Panc1 (cell line): ENCODE data around the gene RPL22L1. TPM values are rescaled to one million over a fixed set of nuclear protein-coding genes. Genes with fewer than 3 reads are reported as not detected.

Experiments used
- ATAC-seq: fragments of 200-7000 bp; cut with Tn5 transposase; 2 replicates; pipeline ENCODE4 v1.9.1; 2020; ENCODE audit warnings: mild to moderate bottlenecking, moderate library complexity
- BruUV-seq: library from RNA; stranded (reverse); fragments of 400-500 nt; replicated peaks from 2 replicates; lab custom pipeline; 2021; lab: Mats Ljungman, UMichigan
- CTCF ChIA-PET: fragments of 300-600 bp; sonication (Branson Sonifier 250); formaldehyde crosslinking; loops from one replicate; lab custom pipeline; 2022; ENCODE audit warnings: antibody characterized with exemption; lab: Charles Lee
- POLR2A ChIA-PET: fragments of 300-600 bp; sonication (Branson Sonifier 250); formaldehyde crosslinking; loops from one replicate; lab custom pipeline; 2022; ENCODE audit warnings: antibody characterized with exemption; lab: Charles Lee
- DNase-seq: peaks from one replicate; pipeline ENCODE4 v3.0.0-alpha.2; 2010; ENCODE audit warnings: low read depth, low spot score
- H3K27ac ChIP-seq: 2 replicates; pipeline ENCODE4 v1.5.1; 2011; ENCODE audit warnings: mild to moderate bottlenecking, low read length, inconsistent platforms
- H3K27me3 ChIP-seq: fragments of 200-500 bp; sonication (Bioruptor generic); 2 replicates; pipeline ENCODE4 v1.6.0; 2014; ENCODE audit warnings: low read length, inconsistent platforms; ENCODE audit not compliant: control insufficient read depth, insufficient read depth
- H3K36me3 ChIP-seq: fragments of 200-500 bp; sonication (Bioruptor generic); 2 replicates; pipeline ENCODE4 v1.5.1; 2014; ENCODE audit warnings: inconsistent platforms, mild to moderate bottlenecking, low read length, moderate library complexity; ENCODE audit not compliant: control insufficient read depth, insufficient read depth
- H3K4me1 ChIP-seq: 2 replicates; pipeline ENCODE4 v1.5.1; 2011; ENCODE audit warnings: inconsistent platforms, mild to moderate bottlenecking, low read length, moderate library complexity; ENCODE audit not compliant: control insufficient read depth, insufficient read depth
- H3K4me3 ChIP-seq, 2 experiments: 2 replicates each; pipeline ENCODE4 v1.5.1; 2011 to 2012; ENCODE audit warnings: low read depth in 2 of 2, low read length in 2 of 2, mild to moderate bottlenecking in 2 of 2, inconsistent platforms in 1 of 2, moderate library complexity in 1 of 2
- H3K9me3 ChIP-seq: fragments of 200-500 bp; sonication (Bioruptor generic); 2 replicates; pipeline ENCODE4 v1.5.1; 2014; ENCODE audit warnings: low read depth, mild to moderate bottlenecking, inconsistent platforms, low read length, moderate library complexity; ENCODE audit not compliant: control insufficient read depth, insufficient read depth
- POLR2AphosphoS5 ChIP-seq: IDR thresholded peaks from 2 replicates; pipeline ENCODE4 v1.6.1; 2012; ENCODE audit warnings: mild to moderate bottlenecking, low read depth, low read length, moderate library complexity
- SIN3A ChIP-seq: IDR thresholded peaks from 2 replicates; pipeline ENCODE4 v1.6.1; 2012; ENCODE audit warnings: low read depth, mild to moderate bottlenecking, low read length, moderate library complexity, borderline replicate concordance; ENCODE audit not compliant: insufficient read depth
- TCF7L2 ChIP-seq: IDR thresholded peaks from 2 replicates; pipeline ENCODE4 v1.6.1; 2011; ENCODE audit warnings: mild to moderate bottlenecking, low read depth, low read length, inconsistent platforms
- in situ Hi-C: cut with HindIII; loops from 2 replicates; pipeline ENCODE4 v1.10.0; 2016; ENCODE audit warnings: low sequenced_read_pairs, low pct_unique_long_range_greater_than_20kb
- intact Hi-C: fragments of 100-400 bp; cut with micrococcal nuclease; formaldehyde crosslinking; loops from one replicate; pipeline ENCODE4 v1.10.0; 2022; ENCODE audit not compliant: unreplicated experiment
- total RNA-seq: library from RNA; stranded (reverse); gene quantifications from one replicate; pipeline ENCODE4 v1.2.1, GENCODE V29; 2021; ENCODE audit not compliant: unreplicated experiment
- TF ChIP-seq, protein P1 (sequence below), 2 experiments: IDR thresholded peaks; 2 replicates each; pipeline ENCODE4 v1.6.1; 2011 to 2012; ENCODE audit warnings: low read depth in 2 of 2, control low read depth in 1 of 2, low read length in 1 of 2, mild to moderate bottlenecking in 1 of 2, moderate library complexity in 1 of 2; ENCODE audit not compliant: insufficient read depth in 1 of 2
- TF ChIP-seq, protein P2 (sequence below): fragments of 450-650 bp; IDR thresholded peaks from 2 replicates; pipeline ENCODE4 v1.5.1; 2017; ENCODE audit warnings: mild to moderate bottlenecking

RPL22L1 gene
- total RNA-seq, 1 experiment from 2014 or later = 35.2 TPM

DNA sequence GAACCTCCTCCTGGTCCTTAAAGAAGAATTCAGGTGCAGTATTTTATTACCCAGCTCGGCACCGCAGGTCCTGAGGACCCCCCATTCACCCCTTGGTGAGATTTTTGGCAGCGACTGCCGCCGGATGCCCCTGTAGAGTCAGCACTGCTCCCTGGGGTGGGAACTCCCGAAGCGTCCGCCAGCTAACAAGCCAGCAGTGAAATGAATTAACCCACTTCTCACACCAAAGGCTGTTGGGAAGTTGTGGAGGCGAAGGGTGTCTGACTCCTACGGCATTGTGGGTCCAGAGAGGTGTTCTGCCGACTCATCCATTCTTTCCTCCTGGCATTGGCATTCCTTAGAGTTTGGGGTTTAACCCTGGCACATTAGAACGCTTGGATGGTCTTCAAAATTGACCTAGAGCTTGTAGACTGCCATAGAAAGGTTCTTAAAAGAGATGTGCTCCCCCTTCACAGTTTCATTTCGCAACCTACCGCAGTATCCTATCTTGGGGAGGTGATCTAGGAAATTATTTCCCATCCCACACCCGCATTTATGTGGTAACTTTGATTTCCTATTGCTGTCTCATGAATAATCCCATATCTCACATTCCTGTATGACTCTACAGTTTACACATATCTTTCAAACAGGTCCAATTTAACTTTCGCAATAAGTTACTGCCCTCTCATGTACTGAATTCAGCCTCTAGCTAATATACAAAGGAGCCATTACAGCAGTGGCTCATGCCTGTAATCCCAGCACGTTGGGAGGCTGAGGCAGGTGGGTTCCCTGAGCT is 39.3 kb upstream of the RPL22L1 start:
- no peak for DNase-seq
- no peak for TF ChIP-seq SIN3A
- TF ChIP-seq POLR2AphosphoS5 = no peak
- intact Hi-C loops (no loop called here), in situ Hi-C loops (no loop called here)
- no peaks in the 10 kb centered on the region; the same call in 1 of the 2 replicates for H3K36me3 ChIP-seq
- CTCF ChIA-PET = no interaction called here
- H3K27ac ChIP-seq = peak overlapping the region; percentile 86
- H3K4me1 ChIP-seq = peaks cover 10% of the 10 kb centered on the region
- TSS peak; percentile 93 for BruUV-seq
- ATAC-seq = peak; percentile 3; the same call in 1 of the 2 replicates
- H3K9me3 ChIP-seq = peaks cover 11% of the 10 kb centered on the region; the same call in 1 of the 2 replicates
- H3K27me3 ChIP-seq = no peaks in the 10 kb centered on the region
- POLR2A ChIA-PET = interaction anchor here (1.8 kb wide), 1 partner anchor 40 kb away, joined by 9 read pairs; the partner anchor contains the start of gene RPL22L1
- H3K4me3 ChIP-seq = peak overlapping the region; percentile 70 to 93

DNA sequence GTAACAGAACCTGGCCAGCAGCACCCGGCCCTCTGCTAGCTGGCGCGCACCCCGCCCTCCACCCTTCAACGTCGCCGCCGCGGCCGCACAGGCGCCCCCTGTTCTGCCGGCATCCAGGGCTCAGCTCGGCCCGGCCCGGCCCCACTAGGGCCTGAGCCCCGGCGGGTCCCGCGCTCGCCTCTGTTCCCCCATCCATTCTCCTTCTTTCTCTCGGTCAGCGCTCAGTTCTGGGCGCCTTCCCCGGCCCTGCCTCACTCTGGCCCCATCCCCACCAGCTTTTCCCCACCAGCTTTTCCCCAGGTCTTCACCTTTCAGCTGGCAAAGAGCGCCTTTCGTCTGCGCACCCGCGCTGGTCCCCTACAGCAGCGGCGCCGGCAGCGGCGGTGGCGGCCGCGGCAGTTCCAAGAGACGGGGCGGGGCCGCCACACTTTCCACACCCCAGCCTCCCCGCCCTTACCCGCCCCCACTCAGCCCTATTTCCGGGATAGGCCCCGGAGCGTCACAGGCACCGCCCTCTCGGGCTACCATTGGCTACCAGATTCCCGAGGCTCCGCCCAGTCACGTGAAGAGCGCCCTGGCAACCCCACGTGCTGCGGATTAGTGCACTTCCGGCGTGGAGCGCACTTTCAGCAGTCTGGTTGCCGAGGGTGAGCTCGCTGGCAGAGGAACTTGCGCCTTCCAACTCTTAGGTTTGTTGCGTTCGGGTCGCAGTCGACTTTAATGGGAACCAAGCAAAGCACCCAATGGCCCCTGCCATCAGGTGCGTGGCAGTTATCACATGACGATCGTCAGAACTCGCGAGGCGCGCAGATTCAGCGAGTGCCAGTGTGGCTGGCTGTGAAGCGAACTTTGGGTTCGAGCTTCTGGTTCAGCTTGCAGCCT is 38.5 kb upstream of the RPL22L1 start, which contains the start of gene EIF5A2:
TSS of gene EIF5A2 (minus strand) at position 403 of the 882 bp plus-strand sequence. CDS start 831 bp downstream, outside the sequence.
- peaks cover 10% of the 10 kb centered on the region for H3K4me1 ChIP-seq
- BruUV-seq = no TSS peak
- ATAC-seq (peak; percentile 99), DNase-seq (peak; percentile 78)
- CTCF ChIA-PET = no interaction called here
- POLR2A ChIA-PET = interaction anchor here (1.8 kb wide), 1 partner anchor 39 kb away, joined by 9 read pairs; the partner anchor contains the start of gene RPL22L1
- peak within 1 kb of the TSS; percentile 86 for H3K27ac ChIP-seq
- H3K4me3 ChIP-seq = peak within 1 kb of the TSS; percentile 70 to 93
- H3K9me3 ChIP-seq = peaks cover 11% of the 10 kb centered on the region; the same call in 1 of the 2 replicates
- in situ Hi-C loops (no loop called here), intact Hi-C loops (no loop called here)
- H3K36me3 ChIP-seq = no peaks in the 10 kb centered on the region; the same call in 1 of the 2 replicates
- no peaks in the 10 kb centered on the region for H3K27me3 ChIP-seq
- TF ChIP-seq, protein P1, sequence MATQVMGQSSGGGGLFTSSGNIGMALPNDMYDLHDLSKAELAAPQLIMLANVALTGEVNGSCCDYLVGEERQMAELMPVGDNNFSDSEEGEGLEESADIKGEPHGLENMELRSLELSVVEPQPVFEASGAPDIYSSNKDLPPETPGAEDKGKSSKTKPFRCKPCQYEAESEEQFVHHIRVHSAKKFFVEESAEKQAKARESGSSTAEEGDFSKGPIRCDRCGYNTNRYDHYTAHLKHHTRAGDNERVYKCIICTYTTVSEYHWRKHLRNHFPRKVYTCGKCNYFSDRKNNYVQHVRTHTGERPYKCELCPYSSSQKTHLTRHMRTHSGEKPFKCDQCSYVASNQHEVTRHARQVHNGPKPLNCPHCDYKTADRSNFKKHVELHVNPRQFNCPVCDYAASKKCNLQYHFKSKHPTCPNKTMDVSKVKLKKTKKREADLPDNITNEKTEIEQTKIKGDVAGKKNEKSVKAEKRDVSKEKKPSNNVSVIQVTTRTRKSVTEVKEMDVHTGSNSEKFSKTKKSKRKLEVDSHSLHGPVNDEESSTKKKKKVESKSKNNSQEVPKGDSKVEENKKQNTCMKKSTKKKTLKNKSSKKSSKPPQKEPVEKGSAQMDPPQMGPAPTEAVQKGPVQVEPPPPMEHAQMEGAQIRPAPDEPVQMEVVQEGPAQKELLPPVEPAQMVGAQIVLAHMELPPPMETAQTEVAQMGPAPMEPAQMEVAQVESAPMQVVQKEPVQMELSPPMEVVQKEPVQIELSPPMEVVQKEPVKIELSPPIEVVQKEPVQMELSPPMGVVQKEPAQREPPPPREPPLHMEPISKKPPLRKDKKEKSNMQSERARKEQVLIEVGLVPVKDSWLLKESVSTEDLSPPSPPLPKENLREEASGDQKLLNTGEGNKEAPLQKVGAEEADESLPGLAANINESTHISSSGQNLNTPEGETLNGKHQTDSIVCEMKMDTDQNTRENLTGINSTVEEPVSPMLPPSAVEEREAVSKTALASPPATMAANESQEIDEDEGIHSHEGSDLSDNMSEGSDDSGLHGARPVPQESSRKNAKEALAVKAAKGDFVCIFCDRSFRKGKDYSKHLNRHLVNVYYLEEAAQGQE (IDR thresholded peaks at IDR 0.05; ENCODE audit: insufficient read depth in 1 of 2, low read depth in 2 of 2, low read length in 1 of 2) = no peak
- peak; percentile 88 for TF ChIP-seq POLR2AphosphoS5
- TF ChIP-seq TCF7L2 = peak; percentile 86
- TF ChIP-seq, protein P2, sequence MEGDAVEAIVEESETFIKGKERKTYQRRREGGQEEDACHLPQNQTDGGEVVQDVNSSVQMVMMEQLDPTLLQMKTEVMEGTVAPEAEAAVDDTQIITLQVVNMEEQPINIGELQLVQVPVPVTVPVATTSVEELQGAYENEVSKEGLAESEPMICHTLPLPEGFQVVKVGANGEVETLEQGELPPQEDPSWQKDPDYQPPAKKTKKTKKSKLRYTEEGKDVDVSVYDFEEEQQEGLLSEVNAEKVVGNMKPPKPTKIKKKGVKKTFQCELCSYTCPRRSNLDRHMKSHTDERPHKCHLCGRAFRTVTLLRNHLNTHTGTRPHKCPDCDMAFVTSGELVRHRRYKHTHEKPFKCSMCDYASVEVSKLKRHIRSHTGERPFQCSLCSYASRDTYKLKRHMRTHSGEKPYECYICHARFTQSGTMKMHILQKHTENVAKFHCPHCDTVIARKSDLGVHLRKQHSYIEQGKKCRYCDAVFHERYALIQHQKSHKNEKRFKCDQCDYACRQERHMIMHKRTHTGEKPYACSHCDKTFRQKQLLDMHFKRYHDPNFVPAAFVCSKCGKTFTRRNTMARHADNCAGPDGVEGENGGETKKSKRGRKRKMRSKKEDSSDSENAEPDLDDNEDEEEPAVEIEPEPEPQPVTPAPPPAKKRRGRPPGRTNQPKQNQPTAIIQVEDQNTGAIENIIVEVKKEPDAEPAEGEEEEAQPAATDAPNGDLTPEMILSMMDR = peak; percentile 14; the same call in 1 of the 2 replicates
- TF ChIP-seq SIN3A = 0 out of 2 replicates have a peak, but pooled peaks have one; percentile 51
